IMR-90 (cell line): ENCODE results near the gene TSPYL4. TPM values are rescaled to one million over a fixed set of nuclear protein-coding genes. Genes with fewer than 3 reads are reported as not detected.
A peak's percentile ranks its signal among the peaks of the same experiment; 100 is the strongest.

Experiments used
- ATAC-seq: fragments of 200-7000 bp; cut with Tn5 transposase; 2 replicates; pipeline ENCODE4 v1.9.1; 2020; ENCODE audit warnings: low read depth, mild to moderate bottlenecking, moderate library complexity
- BruUV-seq: library from RNA; stranded (reverse); fragments of 400-500 nt; replicated peaks from 2 replicates; lab custom pipeline; 2021; lab: Mats Ljungman, UMichigan
- CTCF ChIA-PET: fragments of 300-600 bp; formaldehyde crosslinking; extraction: SDS; loops from one replicate; lab custom pipeline; 2021; ENCODE audit warnings: antibody characterized with exemption; lab: Yijun Ruan, JAX
- POLR2A ChIA-PET: fragments of 300-600 bp; sonication (Branson Sonifier 250); formaldehyde crosslinking; loops from one replicate; lab custom pipeline; 2022; ENCODE audit warnings: antibody characterized with exemption; ENCODE audit not compliant: unreplicated experiment; lab: Charles Lee
- DNase-seq: peaks from one replicate; pipeline ENCODE4 v3.0.0; 2013
- H2AFZ ChIP-seq: replicated peaks from 2 replicates; pipeline ENCODE3; 2013; ENCODE audit warnings: low read length, mild to moderate bottlenecking; ENCODE audit not compliant: poor library complexity
- H2AK5ac ChIP-seq: 2 replicates; pipeline ENCODE4 v1.6.1; 2013; ENCODE audit warnings: low read depth, low read length, inconsistent platforms
- H2AK9ac ChIP-seq: replicated peaks from 2 replicates; pipeline ENCODE3; 2013; ENCODE audit warnings: mild to moderate bottlenecking, low read depth, low read length, moderate library complexity; ENCODE audit not compliant: poor library complexity
- H2BK120ac ChIP-seq: 2 replicates; pipeline ENCODE4 v1.6.1; 2013; ENCODE audit warnings: low read depth, low read length, inconsistent platforms
- H2BK15ac ChIP-seq: 3 replicates; pipeline ENCODE4 v1.6.1; 2013; ENCODE audit warnings: low read depth, low read length, inconsistent platforms
- H2BK20ac ChIP-seq: 2 replicates; pipeline ENCODE4 v1.6.1; 2013; ENCODE audit warnings: low read depth, mild to moderate bottlenecking, inconsistent platforms, low read length, moderate library complexity
- H2BK5ac ChIP-seq: 2 replicates; pipeline ENCODE4 v1.6.1; 2013; ENCODE audit warnings: mild to moderate bottlenecking, low read depth, low read length, inconsistent platforms; ENCODE audit not compliant: poor library complexity, severe bottlenecking
- H3K14ac ChIP-seq: replicated peaks from 2 replicates; pipeline ENCODE4 v1.6.1; 2013; ENCODE audit warnings: low read depth, low read length, inconsistent platforms
- H3K18ac ChIP-seq: 2 replicates; pipeline ENCODE4 v1.6.1; 2013; ENCODE audit warnings: low read depth, low read length, control low read depth
- H3K23ac ChIP-seq: 2 replicates; pipeline ENCODE4 v1.6.1; 2013; ENCODE audit warnings: low read depth, low read length, inconsistent platforms
- H3K27ac ChIP-seq: 2 replicates; pipeline ENCODE4 v1.5.1; 2013; ENCODE audit warnings: mild to moderate bottlenecking, control low read depth, low read length; ENCODE audit not compliant: insufficient read depth
- H3K27me3 ChIP-seq: 2 replicates; pipeline ENCODE4 v1.6.1; 2013; ENCODE audit warnings: low read length; ENCODE audit not compliant: control insufficient read depth, insufficient read depth
- H3K36me3 ChIP-seq: 2 replicates; pipeline ENCODE4 v1.6.1; 2013; ENCODE audit warnings: low read length, mixed read lengths; ENCODE audit not compliant: control insufficient read depth, insufficient read depth
- H3K4ac ChIP-seq: 2 replicates; pipeline ENCODE4 v1.6.1; 2013; ENCODE audit warnings: low read depth, low read length, inconsistent platforms
- H3K4me1 ChIP-seq: 2 replicates; pipeline ENCODE4 v1.6.1; 2013; ENCODE audit warnings: low read length, mixed read lengths; ENCODE audit not compliant: control insufficient read depth, insufficient read depth
- H3K4me2 ChIP-seq: 2 replicates; pipeline ENCODE4 v1.6.1; 2013; ENCODE audit warnings: low read depth, mild to moderate bottlenecking, control low read depth, low read length, moderate library complexity
- H3K4me3 ChIP-seq: 2 replicates; pipeline ENCODE4 v1.5.1; 2013; ENCODE audit warnings: low read depth, mild to moderate bottlenecking, control low read depth, low read length, moderate library complexity; ENCODE audit not compliant: insufficient read depth
- H3K56ac ChIP-seq: 2 replicates; pipeline ENCODE4 v1.6.1; 2013; ENCODE audit warnings: low read length, inconsistent platforms; ENCODE audit not compliant: insufficient read depth; ENCODE audit errors: extremely low read depth
- H3K79me1 ChIP-seq, 2 experiments: 2 replicates each; pipeline ENCODE4 v1.6.1; 2013; ENCODE audit warnings: low read length in 2 of 2, inconsistent platforms in 1 of 2, low read depth in 1 of 2
- H3K9ac ChIP-seq: 2 replicates; pipeline ENCODE4 v1.6.1; 2013; ENCODE audit warnings: low read depth, low read length, control low read depth
- H3K9me1 ChIP-seq: 2 replicates; pipeline ENCODE4 v1.6.1; 2013; ENCODE audit warnings: low read length, inconsistent platforms; ENCODE audit not compliant: insufficient read depth
- H3K9me3 ChIP-seq: 2 replicates; pipeline ENCODE4 v1.6.1; 2013; ENCODE audit warnings: low read length; ENCODE audit not compliant: control insufficient read depth, insufficient read depth
- H4K20me1 ChIP-seq: 2 replicates; pipeline ENCODE4 v1.6.1; 2013; ENCODE audit warnings: low read length, inconsistent platforms; ENCODE audit not compliant: insufficient read depth
- H4K5ac ChIP-seq: 2 replicates; pipeline ENCODE4 v1.6.1; 2013; ENCODE audit warnings: mild to moderate bottlenecking, low read depth, low read length, control low read depth
- H4K8ac ChIP-seq, 2 experiments: 2 replicates each; pipeline ENCODE4 v1.6.1; 2013; ENCODE audit warnings: low read depth in 2 of 2, low read length in 2 of 2, control low read depth in 1 of 2, inconsistent platforms in 1 of 2
- H4K91ac ChIP-seq: 2 replicates; pipeline ENCODE4 v1.6.1; 2013; ENCODE audit warnings: low read depth, low read length, inconsistent platforms; ENCODE audit not compliant: insufficient read depth
- BHLHE40 ChIP-seq: fragments of 150-350 bp; IDR thresholded peaks from 2 replicates; pipeline ENCODE4 v1.6.1; 2016; ENCODE audit warnings: mild to moderate bottlenecking, low read depth, low read length
- CEBPB ChIP-seq: IDR thresholded peaks from 2 replicates; pipeline ENCODE4 v1.6.1; 2012; ENCODE audit warnings: low read depth, low read length, improper control_type of control experiment
- CHD1 ChIP-seq: IDR thresholded peaks from 2 replicates; pipeline ENCODE4 v1.6.1; 2012; ENCODE audit warnings: low read depth, low read length, improper control_type of control experiment
- FOS ChIP-seq: fragments of 150-350 bp; IDR thresholded peaks from 2 replicates; pipeline ENCODE4 v1.6.1; 2016; ENCODE audit warnings: low read depth, low read length
- MAFK ChIP-seq: IDR thresholded peaks from 2 replicates; pipeline ENCODE4 v1.6.1; 2012; ENCODE audit warnings: low read depth, low read length, improper control_type of control experiment
- MAZ ChIP-seq: IDR thresholded peaks from 2 replicates; pipeline ENCODE4 v1.6.1; 2012; ENCODE audit warnings: low read depth, mild to moderate bottlenecking, low read length, improper control_type of control experiment, moderate library complexity, borderline replicate concordance
- MXI1 ChIP-seq: IDR thresholded peaks from 2 replicates; pipeline ENCODE4 v1.6.1; 2012; ENCODE audit warnings: low read depth, mild to moderate bottlenecking, low read length, moderate library complexity, borderline replicate concordance
- NFE2L2 ChIP-seq: fragments of 150-350 bp; IDR thresholded peaks from 2 replicates; pipeline ENCODE4 v1.6.1; 2016; ENCODE audit warnings: low read depth, mild to moderate bottlenecking, low read length
- POLR2A ChIP-seq: IDR thresholded peaks from 2 replicates; pipeline ENCODE4 v1.6.1; 2012; ENCODE audit warnings: mild to moderate bottlenecking, low read depth, low read length
- RAD21 ChIP-seq: IDR thresholded peaks from 2 replicates; pipeline ENCODE4 v1.6.1; 2012; ENCODE audit warnings: low read length, improper control_type of control experiment
- RCOR1 ChIP-seq: IDR thresholded peaks from 2 replicates; pipeline ENCODE4 v1.6.1; 2012; ENCODE audit warnings: mild to moderate bottlenecking, low read length, improper control_type of control experiment; ENCODE audit not compliant: insufficient replicate concordance
- RFX5 ChIP-seq: IDR thresholded peaks from 2 replicates; pipeline ENCODE4 v1.8.0; 2012; ENCODE audit warnings: low read depth, mild to moderate bottlenecking, low read length, moderate library complexity
- SMC3 ChIP-seq: fragments of 150-350 bp; IDR thresholded peaks from 2 replicates; pipeline ENCODE4 v1.6.1; 2016; ENCODE audit warnings: low read depth, mild to moderate bottlenecking, antibody characterized with exemption, low read length, moderate library complexity
- WGBS, 2 experiments: methylation state at CpG; one replicate each; pipeline versions ENCODE4 v1.1.5 to v1.1.7; 2013; ENCODE audit warnings: missing lambda C conversion rate in 2 of 2; ENCODE audit not compliant: insufficient read length in 1 of 2; ENCODE audit errors: extremely low coverage in 2 of 2; 5-methylcytosine and 5-hydroxymethylcytosine counted together
- dilution Hi-C: fragments of 300-500 bp; cut with HindIII; formaldehyde crosslinking; loops from one replicate; pipeline ENCODE4 v1.14.3; 2018; ENCODE audit warnings: low sequenced_read_pairs; ENCODE audit not compliant: unreplicated experiment
- in situ Hi-C: fragments of 300-500 bp; cut with MboI; formaldehyde crosslinking; loops from 3 replicates; pipeline ENCODE4 v1.14.3; 2019; ENCODE audit warnings: low sequenced_read_pairs, inconsistent platforms, mixed read lengths
- intact Hi-C: fragments of 100-400 bp; cut with micrococcal nuclease; formaldehyde crosslinking; loops from 2 replicates; pipeline ENCODE4 v1.10.0; 2022
- polyA plus RNA-seq, 3 experiments: library from polyadenylated mRNA; depleted of rRNA; stranded (reverse); fragments of >200 nt; gene quantifications; 2 replicates each; pipeline ENCODE4 v1.2.3, GENCODE V29; 2012; ENCODE audit warnings: low replicate concordance in 1 of 3
- total RNA-seq: library from RNA; depleted of rRNA; stranded (reverse); fragments of >200 nt; gene quantifications from 2 replicates; pipeline ENCODE4 v1.2.3, GENCODE V29; 2012
- TF ChIP-seq, protein P1 (sequence below): fragments of 150-350 bp; IDR thresholded peaks from 2 replicates; pipeline ENCODE4 v1.6.1; 2016; ENCODE audit warnings: low read depth, mild to moderate bottlenecking, low read length, moderate library complexity, borderline replicate concordance
- TF ChIP-seq, protein P2 (sequence below): fragments of 150-350 bp; IDR thresholded peaks from 2 replicates; pipeline ENCODE4 v1.6.1; 2017; ENCODE audit warnings: mild to moderate bottlenecking, antibody characterized with exemption, low read length, low read depth
- TF ChIP-seq, protein P3 (sequence below): conservative IDR thresholded peaks from 2 replicates; pipeline ENCODE4 v1.5.1; 2012; ENCODE audit warnings: mild to moderate bottlenecking, low read depth, low read length, improper control_type of control experiment

The TSPYL4 gene
- total and polyA plus RNA-seq, 2 of the 4 experiments (the other 2 are of a cell fraction) = 22.0 to 29.9 TPM

DNA sequence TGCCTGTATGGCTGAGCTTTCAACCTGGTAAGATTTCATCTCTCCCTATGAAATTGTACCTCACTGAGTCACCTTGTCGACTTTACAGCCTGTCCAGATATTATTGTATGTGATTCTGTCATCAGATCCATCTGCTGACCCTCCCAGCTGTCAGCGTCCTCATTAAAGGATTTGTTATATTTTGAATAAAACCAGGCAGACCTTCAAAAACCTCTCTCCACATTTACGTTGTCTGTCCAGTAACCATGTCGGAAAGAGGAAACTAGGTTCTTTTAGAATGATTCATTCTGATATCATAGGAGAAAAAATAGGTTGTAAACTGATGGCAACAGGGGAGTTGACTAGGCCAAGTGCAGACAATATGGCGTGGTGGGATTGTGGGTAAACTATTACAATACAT, 38.5 kb downstream of the TSPYL4 start:
- no peak overlapping the region for H2BK120ac ChIP-seq
- POLR2A ChIA-PET = no interaction called here
- no peak for TF ChIP-seq MAFK
- TF ChIP-seq, protein P1, sequence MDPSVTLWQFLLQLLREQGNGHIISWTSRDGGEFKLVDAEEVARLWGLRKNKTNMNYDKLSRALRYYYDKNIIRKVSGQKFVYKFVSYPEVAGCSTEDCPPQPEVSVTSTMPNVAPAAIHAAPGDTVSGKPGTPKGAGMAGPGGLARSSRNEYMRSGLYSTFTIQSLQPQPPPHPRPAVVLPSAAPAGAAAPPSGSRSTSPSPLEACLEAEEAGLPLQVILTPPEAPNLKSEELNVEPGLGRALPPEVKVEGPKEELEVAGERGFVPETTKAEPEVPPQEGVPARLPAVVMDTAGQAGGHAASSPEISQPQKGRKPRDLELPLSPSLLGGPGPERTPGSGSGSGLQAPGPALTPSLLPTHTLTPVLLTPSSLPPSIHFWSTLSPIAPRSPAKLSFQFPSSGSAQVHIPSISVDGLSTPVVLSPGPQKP = no peak
- TF ChIP-seq RCOR1 = no peak
- no peak for TF ChIP-seq FOS
- no peak for TF ChIP-seq SMC3
- TF ChIP-seq MAZ = no peak
- no peak for TF ChIP-seq POLR2A
- no peak for TF ChIP-seq CEBPB
- no peak for TF ChIP-seq CHD1
- TF ChIP-seq NFE2L2 = no peak
- TF ChIP-seq, protein P2, sequence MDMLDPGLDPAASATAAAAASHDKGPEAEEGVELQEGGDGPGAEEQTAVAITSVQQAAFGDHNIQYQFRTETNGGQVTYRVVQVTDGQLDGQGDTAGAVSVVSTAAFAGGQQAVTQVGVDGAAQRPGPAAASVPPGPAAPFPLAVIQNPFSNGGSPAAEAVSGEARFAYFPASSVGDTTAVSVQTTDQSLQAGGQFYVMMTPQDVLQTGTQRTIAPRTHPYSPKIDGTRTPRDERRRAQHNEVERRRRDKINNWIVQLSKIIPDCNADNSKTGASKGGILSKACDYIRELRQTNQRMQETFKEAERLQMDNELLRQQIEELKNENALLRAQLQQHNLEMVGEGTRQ = no peak
- TF ChIP-seq RFX5 = no peak
- TF ChIP-seq RAD21 = no peak
- no peak for TF ChIP-seq BHLHE40
- TF ChIP-seq MXI1 = no peak
- TF ChIP-seq, protein P3, sequence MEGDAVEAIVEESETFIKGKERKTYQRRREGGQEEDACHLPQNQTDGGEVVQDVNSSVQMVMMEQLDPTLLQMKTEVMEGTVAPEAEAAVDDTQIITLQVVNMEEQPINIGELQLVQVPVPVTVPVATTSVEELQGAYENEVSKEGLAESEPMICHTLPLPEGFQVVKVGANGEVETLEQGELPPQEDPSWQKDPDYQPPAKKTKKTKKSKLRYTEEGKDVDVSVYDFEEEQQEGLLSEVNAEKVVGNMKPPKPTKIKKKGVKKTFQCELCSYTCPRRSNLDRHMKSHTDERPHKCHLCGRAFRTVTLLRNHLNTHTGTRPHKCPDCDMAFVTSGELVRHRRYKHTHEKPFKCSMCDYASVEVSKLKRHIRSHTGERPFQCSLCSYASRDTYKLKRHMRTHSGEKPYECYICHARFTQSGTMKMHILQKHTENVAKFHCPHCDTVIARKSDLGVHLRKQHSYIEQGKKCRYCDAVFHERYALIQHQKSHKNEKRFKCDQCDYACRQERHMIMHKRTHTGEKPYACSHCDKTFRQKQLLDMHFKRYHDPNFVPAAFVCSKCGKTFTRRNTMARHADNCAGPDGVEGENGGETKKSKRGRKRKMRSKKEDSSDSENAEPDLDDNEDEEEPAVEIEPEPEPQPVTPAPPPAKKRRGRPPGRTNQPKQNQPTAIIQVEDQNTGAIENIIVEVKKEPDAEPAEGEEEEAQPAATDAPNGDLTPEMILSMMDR = no peak
- BruUV-seq = no TSS peak
- H3K9me1 ChIP-seq = peaks cover 3% of the 10 kb centered on the region; the same call in 1 of the 2 replicates
- no peak overlapping the region for H3K4ac ChIP-seq
- ATAC-seq (no peak), DNase-seq (peak; percentile 11)
- no peaks in the 10 kb centered on the region for H3K79me1 ChIP-seq
- H2AK9ac ChIP-seq = no peak overlapping the region
- H3K18ac ChIP-seq = no peak overlapping the region
- dilution Hi-C loops (no loop called here), intact Hi-C loops (loop anchor here (5.0 kb wide), 2 partner anchors 37 to 98 kb away; partner anchors contain the start of gene TSPYL4), in situ Hi-C loops (no loop called here)
- no peak overlapping the region for H4K8ac ChIP-seq
- H3K14ac ChIP-seq = no peak overlapping the region; the same call in 1 of the 2 replicates
- no peak overlapping the region for H4K91ac ChIP-seq
- no peak overlapping the region for H2BK15ac ChIP-seq
- no peaks in the 10 kb centered on the region for H3K36me3 ChIP-seq
- CTCF ChIA-PET = interaction anchor here (0.6 to 1.2 kb wide), 3 partner anchors 21 to 100 kb away, joined by 3 to 6 read pairs (median 3); no protein-coding TSS in a partner anchor
- no peak overlapping the region for H2BK5ac ChIP-seq
- WGBS, 2 experiments = no CpG with 5 or more reads among the region's 5 CpGs
- H2AFZ ChIP-seq = no peak overlapping the region
- no peaks in the 10 kb centered on the region for H3K27me3 ChIP-seq
- H3K27ac ChIP-seq = no peak overlapping the region
- H3K9ac ChIP-seq = no peak overlapping the region
- H3K23ac ChIP-seq = no peak overlapping the region
- no peak overlapping the region for H2AK5ac ChIP-seq
- no peak overlapping the region for H2BK20ac ChIP-seq
- peaks cover 5% of the 10 kb centered on the region for H3K4me1 ChIP-seq
- H3K4me2 ChIP-seq = no peak overlapping the region
- H3K56ac ChIP-seq = no peak overlapping the region
- no peak overlapping the region for H3K4me3 ChIP-seq
- no peaks in the 10 kb centered on the region for H3K9me3 ChIP-seq
- H4K5ac ChIP-seq = no peak overlapping the region
- H4K20me1 ChIP-seq = no peaks in the 10 kb centered on the region
